ENCODE measurements around the gene PLCD3.
A peak's percentile ranks its signal among the peaks of the same experiment; 100 is the strongest.

The PLCD3 gene, protein sequence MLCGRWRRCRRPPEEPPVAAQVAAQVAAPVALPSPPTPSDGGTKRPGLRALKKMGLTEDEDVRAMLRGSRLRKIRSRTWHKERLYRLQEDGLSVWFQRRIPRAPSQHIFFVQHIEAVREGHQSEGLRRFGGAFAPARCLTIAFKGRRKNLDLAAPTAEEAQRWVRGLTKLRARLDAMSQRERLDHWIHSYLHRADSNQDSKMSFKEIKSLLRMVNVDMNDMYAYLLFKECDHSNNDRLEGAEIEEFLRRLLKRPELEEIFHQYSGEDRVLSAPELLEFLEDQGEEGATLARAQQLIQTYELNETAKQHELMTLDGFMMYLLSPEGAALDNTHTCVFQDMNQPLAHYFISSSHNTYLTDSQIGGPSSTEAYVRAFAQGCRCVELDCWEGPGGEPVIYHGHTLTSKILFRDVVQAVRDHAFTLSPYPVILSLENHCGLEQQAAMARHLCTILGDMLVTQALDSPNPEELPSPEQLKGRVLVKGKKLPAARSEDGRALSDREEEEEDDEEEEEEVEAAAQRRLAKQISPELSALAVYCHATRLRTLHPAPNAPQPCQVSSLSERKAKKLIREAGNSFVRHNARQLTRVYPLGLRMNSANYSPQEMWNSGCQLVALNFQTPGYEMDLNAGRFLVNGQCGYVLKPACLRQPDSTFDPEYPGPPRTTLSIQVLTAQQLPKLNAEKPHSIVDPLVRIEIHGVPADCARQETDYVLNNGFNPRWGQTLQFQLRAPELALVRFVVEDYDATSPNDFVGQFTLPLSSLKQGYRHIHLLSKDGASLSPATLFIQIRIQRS

GRCh38 chr17:45132320-45132571 is at the start of gene PLCD3:
TSS of gene PLCD3 (minus strand) at chr17:45132515. CDS start at chr17:45132410, 105 bp downstream.
- no peaks in the 10 kb centered on the region for H3K36me3 ChIP-seq (ENCODE audit: control insufficient read depth in 1 of 2, insufficient read depth in 2 of 2, low read length in 2 of 2)
- peak within 1 kb of the TSS; percentile 84 to 95 for H3K9ac ChIP-seq (ENCODE audit: low read depth in 1 of 2, low read length in 2 of 2)
- peaks cover 56 to 65% of the 10 kb centered on the region in 2 donors for H3K4me1 ChIP-seq (ENCODE audit: control insufficient read depth in 1 of 2, insufficient read depth in 2 of 2, low read length in 2 of 2)

DNA sequence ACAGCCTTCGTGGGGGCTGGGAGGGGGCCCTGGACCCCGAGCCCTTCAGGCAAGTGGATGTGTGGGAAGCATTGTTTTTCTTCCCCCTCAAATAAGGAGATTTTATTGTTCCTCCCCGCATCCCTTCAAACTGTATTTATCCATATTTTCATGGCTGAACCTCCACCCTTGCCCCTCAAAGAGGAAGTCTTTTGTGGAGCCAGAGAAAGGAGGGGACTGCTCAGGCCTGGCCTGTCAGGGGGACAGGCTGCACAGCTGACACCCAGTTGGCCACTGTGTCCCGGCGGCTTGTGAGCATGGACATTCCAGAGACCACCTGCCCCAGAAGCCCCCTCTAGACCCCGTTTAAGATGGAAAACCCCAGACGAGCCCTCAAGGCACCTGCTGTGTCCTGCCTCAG is 45.2 kb upstream of the PLCD3 start:
- Histone ChIP-seq H3K9ac (ENCODE audit: low read depth in 1 of 2, low read length in 2 of 2) (no peak overlapping the region), H3K36me3 (ENCODE audit: control insufficient read depth in 1 of 2, insufficient read depth in 2 of 2, low read length in 2 of 2) (no peaks in the 10 kb centered on the region), H3K27ac (ENCODE audit: low read depth, low read length) (no peak overlapping the region), H3K4me1 (ENCODE audit: control insufficient read depth in 1 of 2, insufficient read depth in 2 of 2, low read length in 2 of 2) (peaks cover 4 to 17% of the 10 kb centered on the region in 2 donors), H3K4me3 (ENCODE audit: low read depth in 1 of 2, low read length in 2 of 2) (no peak overlapping the region), H3K9me3 (ENCODE audit: control insufficient read depth in 1 of 2, low read length in 2 of 2) (no peaks in the 10 kb centered on the region), H3K27me3 (ENCODE audit: control insufficient read depth in 1 of 2, insufficient read depth in 2 of 2, low read length in 2 of 2) (no peaks in the 10 kb centered on the region)

More at GRCh38 chr17:45132320-45132571, at the start of gene PLCD3:
- Histone ChIP-seq H3K27ac (ENCODE audit: low read depth, low read length) (peak within 1 kb of the TSS; percentile 94), H3K4me3 (ENCODE audit: low read depth in 1 of 2, low read length in 2 of 2) (peak within 1 kb of the TSS; percentile 87 to 89), H3K27me3 (ENCODE audit: control insufficient read depth in 1 of 2, insufficient read depth in 2 of 2, low read length in 2 of 2) (no peaks in the 10 kb centered on the region), H3K9me3 (ENCODE audit: control insufficient read depth in 1 of 2, low read length in 2 of 2) (no peaks in the 10 kb centered on the region)

GRCh38 chr17:45175759-45176115 is 43.4 kb upstream of the PLCD3 start:
- no peak overlapping the region for H3K27ac ChIP-seq (ENCODE audit: low read depth, low read length)
- no peak overlapping the region for H3K4me3 ChIP-seq (ENCODE audit: low read depth in 1 of 2, low read length in 2 of 2)
- no peaks in the 10 kb centered on the region for H3K9me3 ChIP-seq (ENCODE audit: control insufficient read depth in 1 of 2, low read length in 2 of 2)
- H3K27me3 ChIP-seq (ENCODE audit: control insufficient read depth in 1 of 2, insufficient read depth in 2 of 2, low read length in 2 of 2), result no peaks in the 10 kb centered on the region
- no peaks in the 10 kb centered on the region for H3K36me3 ChIP-seq (ENCODE audit: control insufficient read depth in 1 of 2, insufficient read depth in 2 of 2, low read length in 2 of 2)
- H3K4me1 ChIP-seq (ENCODE audit: control insufficient read depth in 1 of 2, insufficient read depth in 2 of 2, low read length in 2 of 2), result peaks cover 23 to 35% of the 10 kb centered on the region in 2 donors
- H3K9ac ChIP-seq (ENCODE audit: low read depth in 1 of 2, low read length in 2 of 2), result no peak overlapping the region

- Histone ChIP-seq H3K9me3 (ENCODE audit: control insufficient read depth in 1 of 2, low read length in 2 of 2) (no peaks in the 10 kb centered on the region), H3K9ac (ENCODE audit: low read depth in 1 of 2, low read length in 2 of 2) (peak overlapping the region; percentile 55 to 66), H3K4me1 (ENCODE audit: control insufficient read depth in 1 of 2, insufficient read depth in 2 of 2, low read length in 2 of 2) (peaks cover 26 to 40% of the 10 kb centered on the region in 2 donors), H3K4me3 (ENCODE audit: low read depth in 1 of 2, low read length in 2 of 2) (peak overlapping the region; percentile 59 to 60), H3K36me3 (ENCODE audit: control insufficient read depth in 1 of 2, insufficient read depth in 2 of 2, low read length in 2 of 2) (no peaks in the 10 kb centered on the region), H3K27me3 (ENCODE audit: control insufficient read depth in 1 of 2, insufficient read depth in 2 of 2, low read length in 2 of 2) (no peaks in the 10 kb centered on the region), H3K27ac (ENCODE audit: low read depth, low read length) (peak overlapping the region; percentile 63)
These were observed 40.4 kb upstream of the PLCD3 start for GRCh38 chr17:45172541-45173286.

DNA sequence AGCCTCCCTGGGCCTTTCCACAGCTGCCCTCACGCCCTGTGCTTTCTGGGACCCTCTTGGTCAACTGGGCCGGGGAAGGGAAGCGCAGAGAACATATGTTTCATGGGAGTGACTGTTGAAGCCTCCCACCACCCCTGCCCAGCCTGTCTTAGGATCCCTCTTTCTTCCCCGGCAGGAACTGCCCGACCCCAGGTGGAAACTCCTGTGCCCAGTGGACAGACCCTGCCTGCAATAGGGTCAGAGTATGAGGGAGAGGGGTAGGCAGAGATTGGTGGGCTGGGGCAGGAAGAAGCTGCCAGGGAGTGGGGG is 39.9 kb upstream of the PLCD3 start:
- H3K9me3 ChIP-seq (ENCODE audit: control insufficient read depth in 1 of 2, low read length in 2 of 2), result no peaks in the 10 kb centered on the region
- no peaks in the 10 kb centered on the region for H3K27me3 ChIP-seq (ENCODE audit: control insufficient read depth in 1 of 2, insufficient read depth in 2 of 2, low read length in 2 of 2)
- no peaks in the 10 kb centered on the region for H3K36me3 ChIP-seq (ENCODE audit: control insufficient read depth in 1 of 2, insufficient read depth in 2 of 2, low read length in 2 of 2)
- H3K27ac ChIP-seq (ENCODE audit: low read depth, low read length), result peak overlapping the region; percentile 63
- H3K9ac ChIP-seq (ENCODE audit: low read depth in 1 of 2, low read length in 2 of 2), result peak overlapping the region; percentile 54 to 55
- H3K4me3 ChIP-seq (ENCODE audit: low read depth in 1 of 2, low read length in 2 of 2), result peak overlapping the region; percentile 59 to 60
- peaks cover 26 to 40% of the 10 kb centered on the region in 2 donors for H3K4me1 ChIP-seq (ENCODE audit: control insufficient read depth in 1 of 2, insufficient read depth in 2 of 2, low read length in 2 of 2)

DNA sequence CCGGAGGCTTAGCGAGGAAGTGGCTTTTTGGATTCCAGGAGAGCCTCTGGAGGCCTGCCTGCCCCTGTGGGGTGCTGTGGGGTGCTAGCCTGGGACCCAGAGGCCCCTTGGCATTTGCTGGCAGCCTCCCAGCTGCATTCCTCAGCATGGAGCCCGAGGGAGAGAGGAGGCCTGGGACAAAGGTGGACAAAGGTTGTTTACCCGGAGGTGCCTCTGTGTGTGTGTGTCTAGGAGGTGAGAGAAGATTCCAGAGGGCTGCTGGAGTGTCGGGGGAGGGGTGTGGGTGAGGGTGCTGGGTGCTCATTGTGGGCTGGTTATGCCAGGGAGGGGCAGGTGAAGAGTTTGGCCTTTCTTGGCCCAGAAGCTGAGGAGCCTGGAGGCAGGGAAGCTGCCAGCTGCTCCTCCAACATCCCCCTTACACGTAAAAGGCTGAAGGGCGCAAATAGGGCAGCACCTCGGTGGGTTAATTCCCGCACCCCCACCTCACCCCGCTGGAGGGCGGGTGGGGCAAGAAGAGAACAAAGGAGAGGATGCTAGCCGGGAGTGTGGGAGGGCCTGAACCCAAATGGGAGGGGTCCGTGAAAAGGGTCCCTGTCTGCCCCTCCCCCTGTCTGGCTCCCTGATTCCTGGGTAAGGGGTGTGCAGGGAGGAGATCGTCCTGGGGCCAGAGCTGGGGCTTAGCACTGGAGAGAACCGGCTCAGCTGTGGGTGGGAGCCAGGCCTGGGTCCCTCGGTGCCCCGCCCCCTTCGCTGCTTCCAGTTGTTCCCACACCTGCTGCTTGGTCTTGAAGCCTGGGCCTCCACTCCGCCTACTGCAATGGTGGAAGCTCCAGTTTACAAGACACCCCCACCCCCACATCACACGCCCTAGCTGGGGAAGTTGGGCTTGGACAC is 39.3 kb upstream of the PLCD3 start:
- H3K9ac ChIP-seq (ENCODE audit: low read depth in 1 of 2, low read length in 2 of 2), result peak overlapping the region; percentile 55 to 71
- no peaks in the 10 kb centered on the region for H3K9me3 ChIP-seq (ENCODE audit: control insufficient read depth in 1 of 2, low read length in 2 of 2)
- no peaks in the 10 kb centered on the region for H3K36me3 ChIP-seq (ENCODE audit: control insufficient read depth in 1 of 2, insufficient read depth in 2 of 2, low read length in 2 of 2)
- H3K27me3 ChIP-seq (ENCODE audit: control insufficient read depth in 1 of 2, insufficient read depth in 2 of 2, low read length in 2 of 2), result no peaks in the 10 kb centered on the region
- peak overlapping the region; percentile 63 for H3K27ac ChIP-seq (ENCODE audit: low read depth, low read length)
- H3K4me3 ChIP-seq (ENCODE audit: low read depth in 1 of 2, low read length in 2 of 2), result peak overlapping the region; percentile 59 to 60
- H3K4me1 ChIP-seq (ENCODE audit: control insufficient read depth in 1 of 2, insufficient read depth in 2 of 2, low read length in 2 of 2), result peaks cover 26 to 40% of the 10 kb centered on the region in 2 donors

GRCh38 chr17:45170931-45171337 is 38.6 kb upstream of the PLCD3 start:
- Histone ChIP-seq H3K27ac (ENCODE audit: low read depth, low read length) (peak overlapping the region; percentile 63), H3K4me3 (ENCODE audit: low read depth in 1 of 2, low read length in 2 of 2) (peak overlapping the region; percentile 24 to 60), H3K36me3 (ENCODE audit: control insufficient read depth in 1 of 2, insufficient read depth in 2 of 2, low read length in 2 of 2) (no peaks in the 10 kb centered on the region), H3K9me3 (ENCODE audit: control insufficient read depth in 1 of 2, low read length in 2 of 2) (no peaks in the 10 kb centered on the region), H3K4me1 (ENCODE audit: control insufficient read depth in 1 of 2, insufficient read depth in 2 of 2, low read length in 2 of 2) (peaks cover 23 to 36% of the 10 kb centered on the region in 2 donors), H3K27me3 (ENCODE audit: control insufficient read depth in 1 of 2, insufficient read depth in 2 of 2, low read length in 2 of 2) (no peaks in the 10 kb centered on the region), H3K9ac (ENCODE audit: low read depth in 1 of 2, low read length in 2 of 2) (peak overlapping the region; percentile 55 to 71)

GRCh38 chr17:45170280-45170930 is 38.1 kb upstream of the PLCD3 start:
- peak overlapping the region in 1 of 2 donors; percentile 71 for H3K9ac ChIP-seq (ENCODE audit: low read depth in 1 of 2, low read length in 2 of 2)
- no peaks in the 10 kb centered on the region for H3K27me3 ChIP-seq (ENCODE audit: control insufficient read depth in 1 of 2, insufficient read depth in 2 of 2, low read length in 2 of 2)
- peak overlapping the region; percentile 63 for H3K27ac ChIP-seq (ENCODE audit: low read depth, low read length)
- H3K36me3 ChIP-seq (ENCODE audit: control insufficient read depth in 1 of 2, insufficient read depth in 2 of 2, low read length in 2 of 2), result no peaks in the 10 kb centered on the region
- no peak overlapping the region for H3K4me3 ChIP-seq (ENCODE audit: low read depth in 1 of 2, low read length in 2 of 2)
- H3K9me3 ChIP-seq (ENCODE audit: control insufficient read depth in 1 of 2, low read length in 2 of 2), result no peaks in the 10 kb centered on the region
- peaks cover 22 to 33% of the 10 kb centered on the region in 2 donors for H3K4me1 ChIP-seq (ENCODE audit: control insufficient read depth in 1 of 2, insufficient read depth in 2 of 2, low read length in 2 of 2)
